ENCODE measurements around the gene WBP1. TPM values are rescaled to one million over a fixed set of nuclear protein-coding genes. Genes with fewer than 3 reads are reported as not detected.
A peak's percentile ranks its signal among the peaks of the same experiment; 100 is the strongest.

The WBP1 gene
- total RNA-seq, 4 donors from 2014 or later: 60.7 to 119 (median 102) TPM

DNA sequence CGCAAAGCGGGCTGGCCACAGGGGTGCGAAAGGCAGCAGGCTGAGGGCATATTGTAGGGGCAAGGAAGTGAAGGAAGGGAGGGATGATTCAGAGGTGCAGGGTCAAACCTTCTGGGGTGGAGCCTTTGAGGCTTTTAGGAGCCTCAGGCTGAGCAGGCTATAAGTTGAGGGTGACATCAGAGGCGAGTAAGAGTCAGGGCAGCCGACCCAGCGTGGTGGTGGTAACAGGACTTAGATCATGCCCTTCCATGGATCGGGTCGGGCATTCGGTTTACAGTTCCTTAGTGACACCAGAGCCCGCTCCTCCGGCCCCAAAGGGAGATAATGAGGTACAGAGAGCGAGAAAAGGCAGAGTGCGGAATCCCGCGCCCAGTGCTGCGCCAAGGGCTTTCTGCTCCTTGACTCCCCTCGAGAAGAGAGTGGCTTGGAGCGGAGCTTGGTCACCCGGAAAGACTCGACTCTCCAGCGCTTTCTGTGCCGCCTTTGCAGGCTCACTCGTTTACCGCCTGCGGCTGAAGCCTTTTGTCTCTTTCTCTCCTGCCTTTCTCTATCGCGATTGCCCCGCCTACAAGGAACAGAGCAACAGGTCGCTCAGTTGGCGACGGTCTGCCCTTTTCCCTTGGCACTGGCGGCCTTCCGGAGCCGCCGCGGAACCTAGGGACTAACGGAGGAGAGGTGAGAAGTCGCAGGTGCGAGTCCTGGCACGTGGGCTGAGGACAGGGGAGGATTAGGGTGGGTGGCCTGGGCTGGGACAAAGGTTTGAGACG is 40.4 kb downstream of the WBP1 start:
- Histone ChIP-seq H3K9me3 (no peaks in the 10 kb centered on the region), H3K4me1 (peaks cover 29 to 33% of the 10 kb centered on the region in 2 donors), H3K4me3 (replicated peaks in 1 of 3) (peak overlapping the region in 1 of 3 donors; percentile 19), H3K27me3 (peaks cover 7% of the 10 kb centered on the region), H3K36me3 (peaks cover 0 to under 1% of the 10 kb centered on the region in 2 donors), H3K27ac (no peak overlapping the region)
- TF ChIP-seq, protein P1, sequence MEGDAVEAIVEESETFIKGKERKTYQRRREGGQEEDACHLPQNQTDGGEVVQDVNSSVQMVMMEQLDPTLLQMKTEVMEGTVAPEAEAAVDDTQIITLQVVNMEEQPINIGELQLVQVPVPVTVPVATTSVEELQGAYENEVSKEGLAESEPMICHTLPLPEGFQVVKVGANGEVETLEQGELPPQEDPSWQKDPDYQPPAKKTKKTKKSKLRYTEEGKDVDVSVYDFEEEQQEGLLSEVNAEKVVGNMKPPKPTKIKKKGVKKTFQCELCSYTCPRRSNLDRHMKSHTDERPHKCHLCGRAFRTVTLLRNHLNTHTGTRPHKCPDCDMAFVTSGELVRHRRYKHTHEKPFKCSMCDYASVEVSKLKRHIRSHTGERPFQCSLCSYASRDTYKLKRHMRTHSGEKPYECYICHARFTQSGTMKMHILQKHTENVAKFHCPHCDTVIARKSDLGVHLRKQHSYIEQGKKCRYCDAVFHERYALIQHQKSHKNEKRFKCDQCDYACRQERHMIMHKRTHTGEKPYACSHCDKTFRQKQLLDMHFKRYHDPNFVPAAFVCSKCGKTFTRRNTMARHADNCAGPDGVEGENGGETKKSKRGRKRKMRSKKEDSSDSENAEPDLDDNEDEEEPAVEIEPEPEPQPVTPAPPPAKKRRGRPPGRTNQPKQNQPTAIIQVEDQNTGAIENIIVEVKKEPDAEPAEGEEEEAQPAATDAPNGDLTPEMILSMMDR (IDR thresholded peaks at IDR 0.05): no peak
- TF ChIP-seq POLR2A (IDR thresholded peaks at IDR 0.05): no peak
- WGBS, 2 donors: 4% methylated on average over 36 of the region's 41 CpGs
- intact Hi-C loops (cut with DNase I): no loop called here
- peak; percentile 66 to 67 for DNase-seq

DNA sequence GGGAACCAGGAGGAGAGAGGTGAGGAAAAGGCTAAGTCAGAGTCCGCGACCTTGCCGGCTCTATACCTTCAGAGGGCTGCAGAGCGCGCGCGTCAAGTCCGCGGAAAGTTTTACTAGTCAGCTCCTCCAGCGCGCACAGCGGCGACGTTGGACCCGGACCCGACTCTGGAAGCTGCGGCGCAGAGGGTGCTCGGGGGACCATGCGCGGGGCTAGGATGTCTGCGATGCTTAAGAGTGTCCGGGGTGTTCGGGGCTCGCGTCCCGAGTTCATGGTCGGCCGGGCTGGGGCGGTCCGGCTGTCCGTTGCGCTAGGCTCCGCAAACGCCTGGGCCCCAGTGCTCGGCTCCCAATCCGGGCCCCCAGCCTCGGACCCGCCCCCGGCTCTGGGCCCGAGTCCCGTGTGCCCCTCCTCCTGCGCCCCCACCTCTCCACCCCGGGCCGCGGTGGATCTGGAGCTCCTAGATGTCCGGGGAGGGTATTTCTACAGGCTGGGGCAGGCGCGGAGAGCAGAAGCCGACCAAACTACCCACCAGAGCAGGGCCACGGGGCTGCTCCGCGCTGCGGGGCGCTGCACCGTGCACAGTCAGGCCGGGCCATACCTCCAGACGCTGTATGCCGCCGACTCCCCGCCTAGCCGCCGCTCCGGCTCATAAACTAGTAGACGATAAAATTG is 41.2 kb downstream of the WBP1 start, which contains the start of gene LBX2:
TSS of gene LBX2 (minus strand) at position 337 of the 673 bp plus-strand sequence. CDS start at position 271, 66 bp downstream.
- Histone ChIP-seq H3K4me3 (replicated peaks in 1 of 3) (peak within 1 kb of the TSS in 1 of 3 donors; percentile 19), H3K4me1 (peaks cover 29 to 36% of the 10 kb centered on the region in 2 donors), H3K27me3 (peaks cover 7% of the 10 kb centered on the region), H3K27ac (no peak within 1 kb of the TSS), H3K36me3 (no peaks in the 10 kb centered on the region), H3K9me3 (no peaks in the 10 kb centered on the region)
- TF ChIP-seq, protein P1 (IDR thresholded peaks at IDR 0.05): no peak
- no peak for TF ChIP-seq POLR2A (IDR thresholded peaks at IDR 0.05)
- intact Hi-C loops (cut with DNase I): no loop called here
- DNase-seq: no peak
- 9 to 13% methylated on average over 25 to 35 of the region's 65 CpGs for WGBS, 2 donors

DNA sequence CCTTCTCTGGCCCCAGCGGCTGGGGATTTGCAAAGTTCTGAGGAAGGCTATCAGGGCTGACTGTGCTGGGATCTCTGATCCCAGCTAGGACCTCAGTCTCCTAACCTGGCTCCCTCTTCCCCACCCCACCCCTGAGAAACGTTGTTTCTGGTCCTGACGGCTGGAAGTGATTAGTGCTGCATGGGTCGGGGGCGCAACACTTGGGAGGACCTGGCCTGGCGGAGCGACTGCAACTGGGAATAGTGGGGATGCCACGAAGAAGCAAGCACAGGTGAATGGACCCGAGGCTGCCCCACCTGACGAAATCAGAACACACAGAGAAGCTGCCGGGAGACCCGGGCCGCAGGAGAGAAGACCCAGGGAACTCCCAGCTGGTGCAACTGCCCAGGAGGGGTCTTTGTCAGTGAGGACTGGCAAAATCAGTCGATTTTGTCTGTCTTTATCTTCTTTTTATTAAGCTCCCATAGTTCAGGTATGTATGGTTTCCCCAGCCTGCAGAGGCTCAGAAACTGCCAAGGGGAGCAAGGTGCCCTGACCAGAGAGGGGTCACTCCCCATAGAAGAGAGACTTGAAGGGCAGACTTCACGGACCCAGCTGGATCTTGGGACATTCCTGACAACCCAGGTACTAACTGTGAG is 41.8 kb downstream of the WBP1 start:
- TF ChIP-seq, protein P1 (IDR thresholded peaks at IDR 0.05): no peak
- TF ChIP-seq POLR2A (IDR thresholded peaks at IDR 0.05): no peak
- H3K9me3 ChIP-seq: no peaks in the 10 kb centered on the region
- no peak overlapping the region for H3K4me3 ChIP-seq (replicated peaks in 1 of 3)
- H3K4me1 ChIP-seq: peaks cover 29 to 36% of the 10 kb centered on the region in 2 donors
- intact Hi-C loops (cut with DNase I): no loop called here
- DNase-seq: no peak
- H3K36me3 ChIP-seq: peaks cover 2% of the 10 kb centered on the region in 2 donors
- WGBS, 2 donors: 70 to 77% methylated on average over 15 of the region's 15 CpGs
- H3K27ac ChIP-seq: no peak overlapping the region
- H3K27me3 ChIP-seq: peaks cover 7% of the 10 kb centered on the region

DNA sequence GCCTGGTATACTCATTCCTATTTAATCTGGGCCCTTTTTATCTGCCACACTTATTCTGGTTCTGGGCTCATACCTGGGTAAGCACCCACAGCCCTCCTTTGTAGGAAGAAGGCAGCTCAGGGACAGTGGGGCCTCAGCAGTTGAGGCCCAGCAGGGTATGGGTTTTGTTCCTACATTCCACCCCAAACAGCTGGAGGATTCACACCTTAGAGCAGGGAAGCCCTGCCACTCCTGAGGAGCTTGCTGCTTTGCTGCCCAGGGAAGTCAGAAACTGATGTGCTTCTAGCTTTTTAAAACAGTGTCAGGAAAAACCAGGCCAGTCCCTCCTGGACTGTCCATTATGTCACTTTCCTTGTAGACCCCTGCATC is 42.3 kb downstream of the WBP1 start:
- no peak for DNase-seq
- intact Hi-C loops (cut with DNase I): no loop called here
- Histone ChIP-seq H3K27me3 (peaks cover 7% of the 10 kb centered on the region), H3K9me3 (no peaks in the 10 kb centered on the region), H3K36me3 (peaks cover 7% of the 10 kb centered on the region in 2 donors), H3K4me1 (peaks cover 31 to 39% of the 10 kb centered on the region in 2 donors), H3K4me3 (replicated peaks in 1 of 3) (no peak overlapping the region), H3K27ac (no peak overlapping the region)
- TF ChIP-seq, protein P1 (IDR thresholded peaks at IDR 0.05): no peak
- no peak for TF ChIP-seq POLR2A (IDR thresholded peaks at IDR 0.05)

All from thyroid gland (tissue), 4 donors.